Measurements from ENCODE around the gene STAT6.

The STAT6 gene

GRCh38 chr12:57145460-57146059 is 34.4 kb upstream of the STAT6 start:
- no peak for DNase-seq (ENCODE audit: low spot score)

- DNase-seq (ENCODE audit: low spot score) = no peak
Measured at GRCh38 chr12:57143454-57143853, 32.3 kb upstream of the STAT6 start.

GRCh38 chr12:57142727-57143126 is 31.6 kb upstream of the STAT6 start:
- DNase-seq (ENCODE audit: low spot score) = no peak

- no peak for DNase-seq (ENCODE audit: low spot score)
Measured at GRCh38 chr12:57142121-57142520, 31.0 kb upstream of the STAT6 start.

GRCh38 chr12:57141249-57141648 is 30.1 kb upstream of the STAT6 start:
- DNase-seq (ENCODE audit: low spot score) = no peak

- no peak for DNase-seq (ENCODE audit: low spot score)
Measured at GRCh38 chr12:57139796-57140649, 28.9 kb upstream of the STAT6 start.

- DNase-seq (ENCODE audit: low spot score) = no peak
Measured at GRCh38 chr12:57138526-57139272, 27.5 kb upstream of the STAT6 start.

GRCh38 chr12:57135527-57136326 is 24.6 kb upstream of the STAT6 start:
- peak; percentile 89 for DNase-seq (ENCODE audit: low spot score)

GRCh38 chr12:57134949-57135348 is 23.8 kb upstream of the STAT6 start:
- DNase-seq (ENCODE audit: low spot score) = no peak

- DNase-seq (ENCODE audit: low spot score) = no peak
Measured at GRCh38 chr12:57133916-57134315, 22.8 kb upstream of the STAT6 start.

- DNase-seq (ENCODE audit: low spot score) = no peak
Measured at GRCh38 chr12:57133013-57133569, 21.9 kb upstream of the STAT6 start.

- no peak for DNase-seq (ENCODE audit: low spot score)
Measured at GRCh38 chr12:57131896-57132744, 21.0 kb upstream of the STAT6 start.

- no peak for DNase-seq (ENCODE audit: low spot score)
Measured at GRCh38 chr12:57130941-57131340, 19.8 kb upstream of the STAT6 start.

GRCh38 chr12:57129889-57130288 is 18.7 kb upstream of the STAT6 start:
- no peak for DNase-seq (ENCODE audit: low spot score)

- no peak for DNase-seq (ENCODE audit: low spot score)
Measured at GRCh38 chr12:57129321-57129842, 18.2 kb upstream of the STAT6 start.

GRCh38 chr12:57128519-57129247 is 17.5 kb upstream of the STAT6 start:
- no peak for DNase-seq (ENCODE audit: low spot score)

GRCh38 chr12:57127726-57128518 is 16.8 kb upstream of the STAT6 start, which contains the start of gene LRP1:
LRP1 (plus strand) TSS chr12:57128483; CDS start chr12:57128965, 482 bp downstream.
- peak; percentile 83 for DNase-seq (ENCODE audit: low spot score)

GRCh38 chr12:57127101-57127725 is 16.1 kb upstream of the STAT6 start:
- no peak for DNase-seq (ENCODE audit: low spot score)
